ENCODE data around the gene NXN. TPM values are rescaled to one million over a fixed set of nuclear protein-coding genes. Genes with fewer than 3 reads are reported as not detected.
"Not testable (repeated sequence)": the region's sequence is repeated elsewhere in the genome, so short reads cannot be mapped to it uniquely, and the experiment has no call there.

NXN gene
- polyA plus RNA-seq, 1 experiment = 118 TPM

- CTCF ChIA-PET = interaction anchor here (1.0 kb wide), 1 partner anchor 74 kb away, joined by 3 read pairs; no protein-coding TSS in a partner anchor
- no peak for DNase-seq (ENCODE audit: low read depth, low spot score)
- TF ChIP-seq CTCF (IDR thresholded peaks at IDR 0.05; ENCODE audit: low read depth, low read length) = no peak
Measured at GRCh38 chr17:924711-925475, 54.7 kb downstream of the NXN start.

GRCh38 chr17:924306-924705, 55.3 kb downstream of the NXN start:
- H3K9me3 ChIP-seq (ENCODE audit: control insufficient read depth, insufficient read depth, low read length); H3K27me3 ChIP-seq (ENCODE audit: control insufficient read depth, insufficient read depth, low read length); DNase-seq (ENCODE audit: low read depth, low spot score); H3K4me3 ChIP-seq (ENCODE audit: low read depth, low read length); POLR2A ChIA-PET; H3K27ac ChIP-seq (ENCODE audit: low read depth, low read length); CTCF ChIA-PET: not testable (repeated sequence)

More at GRCh38 chr17:924711-925475, 54.7 kb downstream of the NXN start:
- no peak overlapping the region for H3K27ac ChIP-seq (ENCODE audit: low read depth, low read length)
- POLR2A ChIA-PET = no interaction called here
- H3K4me3 ChIP-seq (ENCODE audit: low read depth, low read length) = no peak overlapping the region
- H3K27me3 ChIP-seq (ENCODE audit: control insufficient read depth, insufficient read depth, low read length) = no peaks in the 10 kb centered on the region
- peaks cover 3% of the 10 kb centered on the region; the same call in 1 of the 2 replicates for H3K9me3 ChIP-seq (ENCODE audit: control insufficient read depth, insufficient read depth, low read length)

- POLR2A ChIA-PET = no interaction called here
- CTCF ChIA-PET = no interaction called here
- Histone ChIP-seq H3K27me3 (ENCODE audit: control insufficient read depth, insufficient read depth, low read length) (no peaks in the 10 kb centered on the region), H3K27ac (ENCODE audit: low read depth, low read length) (no peak overlapping the region), H3K4me3 (ENCODE audit: low read depth, low read length) (no peak overlapping the region), H3K9me3 (ENCODE audit: control insufficient read depth, insufficient read depth, low read length) (peaks cover 3% of the 10 kb centered on the region; the same call in 1 of the 2 replicates)
- no peak for DNase-seq (ENCODE audit: low read depth, low spot score)
- no peak for TF ChIP-seq CTCF (IDR thresholded peaks at IDR 0.05; ENCODE audit: low read depth, low read length)
Measured at GRCh38 chr17:923633-924032, 55.9 kb downstream of the NXN start.

GRCh38 chr17:921161-921560, 58.4 kb downstream of the NXN start:
- DNase-seq (ENCODE audit: low read depth, low spot score) = no peak
- ChIA-PET POLR2A (no interaction called here), CTCF (no interaction called here)
- Histone ChIP-seq H3K27me3 (ENCODE audit: control insufficient read depth, insufficient read depth, low read length) (no peaks in the 10 kb centered on the region), H3K27ac (ENCODE audit: low read depth, low read length) (no peak overlapping the region), H3K4me3 (ENCODE audit: low read depth, low read length) (no peak overlapping the region), H3K9me3 (ENCODE audit: control insufficient read depth, insufficient read depth, low read length) (peaks cover 15% of the 10 kb centered on the region)
- TF ChIP-seq CTCF (IDR thresholded peaks at IDR 0.05; ENCODE audit: low read depth, low read length) = no peak

GRCh38 chr17:920190-920589, 59.4 kb downstream of the NXN start:
- no peak overlapping the region for H3K27ac ChIP-seq (ENCODE audit: low read depth, low read length)
- CTCF ChIA-PET = no interaction called here
- no peak overlapping the region for H3K4me3 ChIP-seq (ENCODE audit: low read depth, low read length)
- no peak for TF ChIP-seq CTCF (IDR thresholded peaks at IDR 0.05; ENCODE audit: low read depth, low read length)
- no peak for DNase-seq (ENCODE audit: low read depth, low spot score)
- no peaks in the 10 kb centered on the region for H3K27me3 ChIP-seq (ENCODE audit: control insufficient read depth, insufficient read depth, low read length)
- peaks cover 15% of the 10 kb centered on the region for H3K9me3 ChIP-seq (ENCODE audit: control insufficient read depth, insufficient read depth, low read length)
- POLR2A ChIA-PET = interaction anchor here (0.5 kb wide), 1 partner anchor 85 kb away, joined by 3 read pairs; no protein-coding TSS in a partner anchor
